Astrocyte (in vitro differentiated cells and primary cell): ENCODE measurements around the gene CSRNP3.

Source experiments
- EZH2 ChIP-seq: IDR thresholded peaks from 2 replicates; pipeline ENCODE4 v1.6.1; 2012; ENCODE audit warnings: mild to moderate bottlenecking, low read length, inconsistent platforms; ENCODE audit not compliant: insufficient read depth
- TF ChIP-seq, protein P1 (sequence below): IDR thresholded peaks from 2 replicates; pipeline ENCODE4 v1.5.1; 2011; ENCODE audit warnings: low read depth, mild to moderate bottlenecking, inconsistent platforms, low read length, moderate library complexity; ENCODE audit not compliant: insufficient read depth

DNA sequence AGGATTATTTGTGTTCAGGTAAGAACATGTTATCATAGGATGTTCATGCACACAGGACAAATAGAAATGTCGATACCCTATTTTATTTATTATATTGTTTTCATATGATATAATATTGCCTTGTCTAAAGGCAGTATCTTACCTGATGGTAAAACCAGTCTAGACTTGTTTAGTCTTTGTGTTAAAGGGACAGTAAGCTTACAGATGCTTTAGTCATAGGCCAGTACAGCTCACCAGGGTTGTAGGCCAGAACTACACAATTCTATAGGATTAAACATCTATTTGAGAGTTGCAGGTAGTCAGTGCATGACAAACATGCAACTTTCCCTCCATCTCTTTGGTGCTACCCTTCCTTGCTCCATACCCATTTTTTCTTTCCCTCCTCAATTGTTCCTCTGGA, 166.0 kb downstream of the CSRNP3 start:
- TF ChIP-seq, protein P1, sequence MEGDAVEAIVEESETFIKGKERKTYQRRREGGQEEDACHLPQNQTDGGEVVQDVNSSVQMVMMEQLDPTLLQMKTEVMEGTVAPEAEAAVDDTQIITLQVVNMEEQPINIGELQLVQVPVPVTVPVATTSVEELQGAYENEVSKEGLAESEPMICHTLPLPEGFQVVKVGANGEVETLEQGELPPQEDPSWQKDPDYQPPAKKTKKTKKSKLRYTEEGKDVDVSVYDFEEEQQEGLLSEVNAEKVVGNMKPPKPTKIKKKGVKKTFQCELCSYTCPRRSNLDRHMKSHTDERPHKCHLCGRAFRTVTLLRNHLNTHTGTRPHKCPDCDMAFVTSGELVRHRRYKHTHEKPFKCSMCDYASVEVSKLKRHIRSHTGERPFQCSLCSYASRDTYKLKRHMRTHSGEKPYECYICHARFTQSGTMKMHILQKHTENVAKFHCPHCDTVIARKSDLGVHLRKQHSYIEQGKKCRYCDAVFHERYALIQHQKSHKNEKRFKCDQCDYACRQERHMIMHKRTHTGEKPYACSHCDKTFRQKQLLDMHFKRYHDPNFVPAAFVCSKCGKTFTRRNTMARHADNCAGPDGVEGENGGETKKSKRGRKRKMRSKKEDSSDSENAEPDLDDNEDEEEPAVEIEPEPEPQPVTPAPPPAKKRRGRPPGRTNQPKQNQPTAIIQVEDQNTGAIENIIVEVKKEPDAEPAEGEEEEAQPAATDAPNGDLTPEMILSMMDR = no peak
- TF ChIP-seq EZH2 = no peak
